K562 (cell line): Measurements from ENCODE around the gene PRKAR2B. TPM values are rescaled to one million over a fixed set of nuclear protein-coding genes. Genes with fewer than 3 reads are reported as not detected.
A peak's percentile ranks its signal among the peaks of the same experiment; 100 is the strongest.
"Not testable (repeated sequence)": the region's sequence is repeated elsewhere in the genome, so short reads cannot be mapped to it uniquely, and the experiment has no call there.

ENCODE experiments used
- ATAC-seq: fragments of 200-7000 bp; cut with Tn5 transposase; 3 replicates; pipeline ENCODE4 v1.9.1; 2020; ENCODE audit warnings: moderate library complexity
- BruUV-seq: library from RNA; stranded (reverse); fragments of 400-500 nt; replicated peaks from 2 replicates; lab custom pipeline; 2021; lab: Mats Ljungman, UMichigan
- CTCF ChIA-PET: fragments of 300-600 bp; formaldehyde crosslinking; extraction: SDS; loops from one replicate; lab custom pipeline; 2021; ENCODE audit warnings: low intra/inter-chr PET ratio; lab: Yijun Ruan, JAX
- POLR2A ChIA-PET: fragments of 300-600, 350-650 bp; sonication (Branson Sonifier 250); formaldehyde crosslinking; extraction: SDS; loops from one replicate; lab custom pipeline; 2021; ENCODE audit warnings: antibody characterized with exemption, inconsistent platforms; lab: Yijun Ruan, JAX
- DNase-seq, 4 experiments: peaks; one replicate each; pipeline versions ENCODE4 v3.0.0 to v3.0.0-alpha.2; 2011 to 2018; ENCODE audit warnings: low spot score in 3 of 4, mixed read lengths in 3 of 4; ENCODE audit errors: extremely low read depth in 1 of 4
- FAIRE-seq: peaks from 2 replicates; lab custom pipeline; 2011; peaks lifted over from hg19 to GRCh38; lab: Jason Lieb, UNC
- H2AFZ ChIP-seq: 2 replicates; pipeline ENCODE4 v1.6.0; 2011; ENCODE audit warnings: low read depth, low read length, control low read depth, inconsistent platforms
- H3K27ac ChIP-seq: fragments of 200-600 bp; 3 replicates; pipeline ENCODE4 v1.8.0; 2011; ENCODE audit warnings: low read depth, mild to moderate bottlenecking, control low read depth, inconsistent platforms, low read length, moderate library complexity, mixed read lengths; ENCODE audit errors: extremely low read depth
- H3K27me3 ChIP-seq, 2 experiments: fragments of 300-600 bp in 1 of 2; 2 replicates in 1 of 2; 3 replicates in 1 of 2; pipeline versions ENCODE4 v1.6.0 to v1.8.0; 2011; ENCODE audit warnings: inconsistent platforms in 2 of 2, low read length in 2 of 2, mild to moderate bottlenecking in 1 of 2, mixed read lengths in 1 of 2, moderate library complexity in 1 of 2; ENCODE audit not compliant: control insufficient read depth in 2 of 2, insufficient read depth in 2 of 2
- H3K36me3 ChIP-seq: fragments of 300-600 bp; 3 replicates; pipeline ENCODE4 v1.8.0; 2011; ENCODE audit warnings: mild to moderate bottlenecking, low read length, inconsistent platforms; ENCODE audit not compliant: control insufficient read depth, insufficient read depth
- H3K4me1 ChIP-seq, 2 experiments: fragments of 200-600 bp in 1 of 2; replicated peaks in 1 of 2; 2 replicates in 1 of 2; 3 replicates in 1 of 2; pipeline versions ENCODE4 v1.5.1 to v1.8.0; 2011; ENCODE audit warnings: inconsistent platforms in 2 of 2, low read length in 2 of 2, mild to moderate bottlenecking in 1 of 2, mixed read lengths in 1 of 2, moderate library complexity in 1 of 2; ENCODE audit not compliant: control insufficient read depth in 2 of 2, insufficient read depth in 2 of 2
- H3K4me2 ChIP-seq: 2 replicates; pipeline ENCODE4 v1.6.1; 2011; ENCODE audit warnings: low read length, control low read depth, inconsistent platforms, mixed read lengths; ENCODE audit not compliant: insufficient read depth
- H3K4me3 ChIP-seq: fragments of 200-600 bp; sonication (generic), shearing (Covaris generic); 2 replicates; pipeline ENCODE4 v1.5.1; 2016; ENCODE audit warnings: control low read depth, inconsistent platforms
- H3K79me2 ChIP-seq: fragments of 200-600 bp; 3 replicates; pipeline ENCODE4 v1.8.0; 2011; ENCODE audit warnings: low read length, inconsistent platforms; ENCODE audit not compliant: control insufficient read depth, insufficient read depth
- H3K9ac ChIP-seq, 2 experiments: 2 replicates each; pipeline versions ENCODE4 v1.6.0 to v1.6.1; 2011; ENCODE audit warnings: low read depth in 2 of 2, low read length in 2 of 2, control low read depth in 1 of 2, inconsistent platforms in 1 of 2, mild to moderate bottlenecking in 1 of 2, mixed read lengths in 1 of 2; ENCODE audit not compliant: insufficient read depth in 1 of 2
- H3K9me1 ChIP-seq: one replicate; pipeline ENCODE4 v1.6.0; 2011; ENCODE audit warnings: inconsistent platforms, mild to moderate bottlenecking, low read length, moderate library complexity; ENCODE audit not compliant: control insufficient read depth, insufficient read depth
- H3K9me3 ChIP-seq: replicated peaks from 2 replicates; pipeline ENCODE4 v1.5.1; 2011; ENCODE audit warnings: low read depth, low read length, inconsistent platforms; ENCODE audit not compliant: control insufficient read depth, insufficient read depth
- H4K20me1 ChIP-seq: replicated peaks from 2 replicates; pipeline ENCODE4 v1.6.1; 2011; ENCODE audit warnings: low read length, inconsistent platforms, mixed read lengths; ENCODE audit not compliant: control insufficient read depth, insufficient read depth
- BCOR ChIP-seq: fragments of 450-650 bp; IDR thresholded peaks from 2 replicates; pipeline ENCODE4 v1.6.1; 2016
- CC2D1A ChIP-seq: fragments of 450-650 bp; IDR thresholded peaks from 2 replicates; pipeline ENCODE4 v1.6.1; 2017; ENCODE audit warnings: mild to moderate bottlenecking
- EHMT2 ChIP-seq: fragments of 450-650 bp; IDR thresholded peaks from 2 replicates; pipeline ENCODE4 v1.6.1; 2018; ENCODE audit warnings: antibody characterized with exemption
- HDAC2 ChIP-seq: fragments of 450-650 bp; IDR thresholded peaks from 2 replicates; pipeline ENCODE4 v1.6.1; 2016; ENCODE audit warnings: mild to moderate bottlenecking
- KDM1A ChIP-seq, 2 experiments: fragments of 450-650 bp; IDR thresholded peaks; 2 replicates each; pipeline ENCODE4 v1.6.1; 2016; ENCODE audit warnings: mild to moderate bottlenecking in 2 of 2
- RBM25 ChIP-seq: fragments of 200-400 bp; formaldehyde crosslinking; IDR thresholded peaks from 2 replicates; pipeline ENCODE4 v1.6.1; 2018; ENCODE audit warnings: low read length, low read depth, moderate library complexity; ENCODE audit not compliant: severe bottlenecking
- SMARCA5 ChIP-seq: fragments of 450-650 bp; IDR thresholded peaks from 2 replicates; pipeline ENCODE4 v1.6.1; 2016
- TRIM24 ChIP-seq, 2 experiments: fragments of 450-650 bp; IDR thresholded peaks; 2 replicates each; pipeline ENCODE4 v1.6.1; 2016
- TRIM28 ChIP-seq: fragments of 450-650 bp; IDR thresholded peaks from 2 replicates; pipeline ENCODE4 v1.6.1; 2017
- ZBTB2 ChIP-seq: fragments of 450-650 bp; IDR thresholded peaks from 2 replicates; pipeline ENCODE4 v1.6.1; 2016; ENCODE audit warnings: antibody characterized with exemption
- WGBS: fragments of 100-300 bp; shearing (Covaris generic); methylation state at CpG from one replicate; pipeline ENCODE4 v1.1.6; 2016; ENCODE audit warnings: low coverage, mixed read lengths; ENCODE audit not compliant: insufficient coverage; ENCODE audit errors: missing lambda C conversion rate; 5-methylcytosine and 5-hydroxymethylcytosine counted together
- in situ Hi-C: fragments of 300-500 bp; cut with MboI; formaldehyde crosslinking; loops from 4 replicates; pipeline ENCODE4 v1.15.0; 2018; ENCODE audit warnings: inconsistent platforms, mixed read lengths
- intact Hi-C: fragments of 100-400 bp; cut with micrococcal nuclease; formaldehyde crosslinking; loops from 2 replicates; pipeline ENCODE4 v1.14.2; 2022
- polyA plus RNA-seq, 8 experiments: library from polyadenylated mRNA; depleted of rRNA in 4 of 8; stranded (reverse) in 5 of 8; unstranded in 3 of 8; fragments of >200 nt; fragmentation: Nextera tagmentation in 2 of 8; fragmentation: Illumina TruSeq in 1 of 8; extraction: Ambion mirVana in 2 of 8; extraction: Trizol in 1 of 8; gene quantifications; 2 replicates each; pipeline versions ENCODE4 v1.2.1 to v1.2.3, GENCODE V29; 2011 to 2014; ENCODE audit warnings: inconsistent platforms in 1 of 8, missing spikeins in 1 of 8
- total RNA-seq, 7 experiments: library from RNA; depleted of rRNA in 6 of 7; stranded (reverse); fragments of >200 nt in 6 of 7; fragmentation: Illumina TruSeq in 2 of 7; extraction: Trizol in 2 of 7; gene quantifications; 2 replicates each; pipeline versions ENCODE4 v1.2.1 to v1.2.3, GENCODE V29; 2011 to 2021; ENCODE audit warnings: low replicate concordance in 1 of 7

Gene PRKAR2B
- total and polyA plus RNA-seq, 9 of the 15 experiments (the other 6 are each of a cell fraction or from before 2014, with no cell fraction given), result 59.0 to 173 (median 129) TPM

- BruUV-seq, result not testable (repeated sequence)
These were observed 11.6 kb downstream of the PRKAR2B start for GRCh38 chr7:107056058-107056457.

More at GRCh38 chr7:107056058-107056457, 11.6 kb downstream of the PRKAR2B start:
- CTCF ChIA-PET, H3K9ac ChIP-seq, ATAC-seq, H3K36me3 ChIP-seq, H3K4me3 ChIP-seq, H3K4me2 ChIP-seq, H3K27me3 ChIP-seq, in situ Hi-C loops, H3K27ac ChIP-seq, intact Hi-C loops, H3K9me1 ChIP-seq, H2AFZ ChIP-seq, DNase-seq, H3K9me3 ChIP-seq, H4K20me1 ChIP-seq, FAIRE-seq: not testable (repeated sequence)
- TF ChIP-seq TRIM28, result peak; percentile 92
- peak; percentile 85; the same call in 1 of the 2 replicates for TF ChIP-seq SMARCA5
- TF ChIP-seq EHMT2, result peak; percentile 64; the same call in 1 of the 2 replicates
- 0 out of 2 replicates have a peak, but pooled peaks have one; percentile 22 for TF ChIP-seq ZBTB2
- TF ChIP-seq CC2D1A, result peak; percentile 51; the same call in 1 of the 2 replicates
- peak; percentile 47 to 67; a peak in 3 of 4 replicates for TF ChIP-seq KDM1A (IDR thresholded peaks at IDR 0.05)
- TF ChIP-seq RBM25, result peak; percentile 4
- peak; percentile 92 for TF ChIP-seq BCOR
- peak in 1 of 2 experiments; percentile 67; a peak in 2 of 4 replicates for TF ChIP-seq TRIM24 (IDR thresholded peaks at IDR 0.05)
- peak; percentile 40; the same call in 1 of the 2 replicates for TF ChIP-seq HDAC2
- POLR2A ChIA-PET, result interaction anchor here (1.0 to 3.6 kb wide), 6 partner anchors 8 to 22 kb away, joined by 4 to 16 read pairs (median 7); no protein-coding TSS in a partner anchor
- Histone ChIP-seq H3K4me1 (peaks cover 4 to 20% of the 10 kb centered on the region in 2 experiments; a peak in 4 of 5 replicates), H3K79me2 (peaks cover 88% of the 10 kb centered on the region)
- 81% methylated on average over 3 of the region's 3 CpGs for WGBS
